Measurements from ENCODE around the gene FRY. TPM values are rescaled to one million over a fixed set of nuclear protein-coding genes. Genes with fewer than 3 reads are reported as not detected.
A peak's percentile ranks its signal among the peaks of the same experiment; 100 is the strongest.

FRY gene
- total RNA-seq, 2 donors from 2014 or later = 122 to 165 TPM

DNA sequence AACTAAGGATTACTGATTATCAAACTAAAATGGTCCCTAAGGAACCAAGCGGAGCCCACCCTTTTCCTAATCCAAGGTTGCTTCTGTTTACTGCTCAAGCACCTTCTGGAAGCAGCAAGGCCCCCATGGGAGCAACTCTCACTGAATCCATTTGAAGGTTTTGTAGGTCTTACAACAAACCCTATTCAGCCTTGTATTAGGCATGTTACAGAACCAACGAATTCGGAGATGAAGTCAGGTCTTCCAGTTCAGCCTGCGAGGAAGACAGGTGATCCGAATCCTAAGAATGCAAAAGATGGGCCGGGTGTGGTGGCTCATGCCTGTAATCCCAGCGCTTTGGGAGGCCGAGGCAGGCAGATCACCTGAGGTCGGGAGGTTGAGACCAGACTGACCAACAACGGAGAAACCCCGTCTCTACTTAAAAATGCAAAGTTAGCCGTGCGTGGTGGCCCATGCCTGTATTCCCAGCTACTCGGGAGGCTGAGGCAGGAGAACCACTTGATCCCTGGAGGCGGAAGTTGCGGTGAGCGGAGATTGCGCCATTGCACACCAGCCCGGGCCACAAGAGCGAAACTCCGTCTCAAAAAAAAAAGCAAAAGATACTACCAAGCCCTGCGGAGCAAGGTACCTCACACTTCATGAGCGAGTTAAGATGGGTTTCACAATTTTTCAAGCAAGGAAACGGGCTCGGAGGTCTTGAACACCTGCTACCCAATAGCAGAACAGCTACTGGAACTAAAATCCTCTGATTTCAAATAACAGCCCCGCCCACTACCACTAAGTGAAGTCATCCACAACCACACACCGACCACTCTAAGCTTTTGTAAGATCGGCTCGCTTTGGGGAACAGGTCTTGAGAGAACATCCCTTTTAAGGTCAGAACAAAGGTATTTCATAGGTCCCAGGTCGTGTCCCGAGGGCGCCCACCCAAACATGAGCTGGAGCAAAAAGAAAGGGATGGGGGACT, 283.0 kb downstream of the FRY start:
- Histone ChIP-seq H3K4me1 (ENCODE audit: control insufficient read depth in 1 of 2, low read depth in 2 of 2) (peaks cover 2 to 16% of the 10 kb centered on the region in 2 donors), H3K4me3 (peak overlapping the region; percentile 82), H3K27ac (peak overlapping the region; percentile 98 to 99), H3K9me3 (no peaks in the 10 kb centered on the region), H3K27me3 (replicated peaks; ENCODE audit: insufficient read depth) (no peaks in the 10 kb centered on the region), H3K36me3 (no peaks in the 10 kb centered on the region)
- TF ChIP-seq, protein P1, sequence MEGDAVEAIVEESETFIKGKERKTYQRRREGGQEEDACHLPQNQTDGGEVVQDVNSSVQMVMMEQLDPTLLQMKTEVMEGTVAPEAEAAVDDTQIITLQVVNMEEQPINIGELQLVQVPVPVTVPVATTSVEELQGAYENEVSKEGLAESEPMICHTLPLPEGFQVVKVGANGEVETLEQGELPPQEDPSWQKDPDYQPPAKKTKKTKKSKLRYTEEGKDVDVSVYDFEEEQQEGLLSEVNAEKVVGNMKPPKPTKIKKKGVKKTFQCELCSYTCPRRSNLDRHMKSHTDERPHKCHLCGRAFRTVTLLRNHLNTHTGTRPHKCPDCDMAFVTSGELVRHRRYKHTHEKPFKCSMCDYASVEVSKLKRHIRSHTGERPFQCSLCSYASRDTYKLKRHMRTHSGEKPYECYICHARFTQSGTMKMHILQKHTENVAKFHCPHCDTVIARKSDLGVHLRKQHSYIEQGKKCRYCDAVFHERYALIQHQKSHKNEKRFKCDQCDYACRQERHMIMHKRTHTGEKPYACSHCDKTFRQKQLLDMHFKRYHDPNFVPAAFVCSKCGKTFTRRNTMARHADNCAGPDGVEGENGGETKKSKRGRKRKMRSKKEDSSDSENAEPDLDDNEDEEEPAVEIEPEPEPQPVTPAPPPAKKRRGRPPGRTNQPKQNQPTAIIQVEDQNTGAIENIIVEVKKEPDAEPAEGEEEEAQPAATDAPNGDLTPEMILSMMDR (IDR thresholded peaks at IDR 0.05) = no peak
- ATAC-seq (ENCODE audit: insufficient number of reproducible peaks, low FRiP score, low read depth) (no peak), DNase-seq (ENCODE audit: low spot score) (no peak)

DNA sequence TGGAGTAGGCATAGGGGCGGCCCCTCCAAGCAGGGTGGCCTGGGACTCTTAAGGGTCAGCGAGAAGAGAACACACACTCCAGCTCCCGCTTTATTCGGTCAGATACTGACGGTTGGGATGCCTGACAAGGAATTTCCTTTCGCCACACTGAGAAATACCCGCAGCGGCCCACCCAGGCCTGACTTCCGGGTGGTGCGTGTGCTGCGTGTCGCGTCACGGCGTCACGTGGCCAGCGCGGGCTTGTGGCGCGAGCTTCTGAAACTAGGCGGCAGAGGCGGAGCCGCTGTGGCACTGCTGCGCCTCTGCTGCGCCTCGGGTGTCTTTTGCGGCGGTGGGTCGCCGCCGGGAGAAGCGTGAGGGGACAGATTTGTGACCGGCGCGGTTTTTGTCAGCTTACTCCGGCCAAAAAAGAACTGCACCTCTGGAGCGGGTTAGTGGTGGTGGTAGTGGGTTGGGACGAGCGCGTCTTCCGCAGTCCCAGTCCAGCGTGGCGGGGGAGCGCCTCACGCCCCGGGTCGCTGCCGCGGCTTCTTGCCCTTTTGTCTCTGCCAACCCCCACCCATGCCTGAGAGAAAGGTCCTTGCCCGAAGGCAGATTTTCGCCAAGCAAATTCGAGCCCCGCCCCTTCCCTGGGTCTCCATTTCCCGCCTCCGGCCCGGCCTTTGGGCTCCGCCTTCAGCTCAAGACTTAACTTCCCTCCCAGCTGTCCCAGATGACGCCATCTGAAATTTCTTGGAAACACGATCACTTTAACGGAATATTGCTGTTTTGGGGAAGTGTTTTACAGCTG, 283.9 kb downstream of the FRY start, which contains the start of the genes BRCA2 and ZAR1L:
TSS of gene BRCA2 (plus strand) at position 271 of the 790 bp plus-strand sequence. CDS start 953 bp downstream, outside the sequence.
TSS of gene ZAR1L (minus strand) at position 126 of the 790 bp plus-strand sequence. CDS start 3,438 bp downstream, outside the sequence.
- Histone ChIP-seq H3K27me3 (replicated peaks; ENCODE audit: insufficient read depth) (no peaks in the 10 kb centered on the region), H3K36me3 (no peaks in the 10 kb centered on the region), H3K9me3 (no peaks in the 10 kb centered on the region), H3K4me1 (ENCODE audit: control insufficient read depth in 1 of 2, low read depth in 2 of 2) (peaks cover 0 to 11% of the 10 kb centered on the region in 2 donors), H3K27ac (peak within 1 kb of the TSS; percentile 98 to 99), H3K4me3 (peak within 1 kb of the TSS; percentile 82)
- TF ChIP-seq, protein P1 (IDR thresholded peaks at IDR 0.05) = no peak
- ATAC-seq (ENCODE audit: insufficient number of reproducible peaks, low FRiP score, low read depth) (peak; percentile 94), DNase-seq (ENCODE audit: low spot score) (peak; percentile 67)

DNA sequence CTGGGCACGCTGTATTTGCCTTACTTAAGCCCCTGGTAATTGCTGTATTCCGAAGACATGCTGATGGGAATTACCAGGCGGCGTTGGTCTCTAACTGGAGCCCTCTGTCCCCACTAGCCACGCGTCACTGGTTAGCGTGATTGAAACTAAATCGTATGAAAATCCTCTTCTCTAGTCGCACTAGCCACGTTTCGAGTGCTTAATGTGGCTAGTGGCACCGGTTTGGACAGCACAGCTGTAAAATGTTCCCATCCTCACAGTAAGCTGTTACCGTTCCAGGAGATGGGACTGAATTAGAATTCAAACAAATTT, 284.4 kb downstream of the FRY start:
- H3K27ac ChIP-seq = peak overlapping the region; percentile 98 to 99
- TF ChIP-seq, protein P1 (IDR thresholded peaks at IDR 0.05) = no peak
- no peaks in the 10 kb centered on the region for H3K9me3 ChIP-seq
- ATAC-seq (ENCODE audit: insufficient number of reproducible peaks, low FRiP score, low read depth) (peak; percentile 50), DNase-seq (ENCODE audit: low spot score) (no peak)
- H3K4me3 ChIP-seq = peak overlapping the region; percentile 82
- H3K27me3 ChIP-seq (replicated peaks; ENCODE audit: insufficient read depth) = no peaks in the 10 kb centered on the region
- H3K4me1 ChIP-seq (ENCODE audit: control insufficient read depth in 1 of 2, low read depth in 2 of 2) = peaks cover 0 to 11% of the 10 kb centered on the region in 2 donors
- H3K36me3 ChIP-seq = no peaks in the 10 kb centered on the region

DNA sequence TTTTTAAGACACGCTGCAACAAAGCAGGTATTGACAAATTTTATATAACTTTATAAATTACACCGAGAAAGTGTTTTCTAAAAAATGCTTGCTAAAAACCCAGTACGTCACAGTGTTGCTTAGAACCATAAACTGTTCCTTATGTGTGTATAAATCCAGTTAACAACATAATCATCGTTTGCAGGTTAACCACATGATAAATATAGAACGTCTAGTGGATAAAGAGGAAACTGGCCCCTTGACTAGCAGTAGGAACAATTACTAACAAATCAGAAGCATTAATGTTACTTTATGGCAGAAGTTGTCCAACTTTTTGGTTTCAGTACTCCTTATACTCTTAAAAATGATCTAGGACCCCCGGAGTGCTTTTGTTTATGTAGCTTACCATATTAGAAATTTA, 284.9 kb downstream of the FRY start:
- ATAC-seq (ENCODE audit: insufficient number of reproducible peaks, low FRiP score, low read depth) = no peak
- Histone ChIP-seq H3K9me3 (no peaks in the 10 kb centered on the region), H3K36me3 (no peaks in the 10 kb centered on the region), H3K4me1 (ENCODE audit: control insufficient read depth in 1 of 2, low read depth in 2 of 2) (peaks cover 0 to 11% of the 10 kb centered on the region in 2 donors), H3K27ac (peak overlapping the region; percentile 98 to 99), H3K27me3 (replicated peaks; ENCODE audit: insufficient read depth) (no peaks in the 10 kb centered on the region), H3K4me3 (peak overlapping the region; percentile 82)
- TF ChIP-seq, protein P1 (IDR thresholded peaks at IDR 0.05) = no peak
- DNase-seq (ENCODE audit: low spot score) = no peak
